Chondrocyte (in vitro differentiated cells): ENCODE data around the gene ZCCHC7. TPM values are rescaled to one million over a fixed set of nuclear protein-coding genes. Genes with fewer than 3 reads are reported as not detected.
A peak's percentile ranks its signal among the peaks of the same experiment; 100 is the strongest.

Experiments
- DNase-seq: peaks from one replicate; pipeline ENCODE4 v3.0.0; 2021; ENCODE audit warnings: mixed read lengths, low spot score
- H3K27ac Mint-ChIP-seq: one replicate; pipeline ENCODE4 v1.8.0; 2021; ENCODE audit warnings: mild to moderate bottlenecking, moderate library complexity, mixed read lengths; ENCODE audit not compliant: unreplicated experiment
- H3K27me3 Mint-ChIP-seq: 2 replicates; pipeline ENCODE4 v1.8.0; 2021; ENCODE audit warnings: low read depth, mixed read lengths
- H3K36me3 Mint-ChIP-seq: 2 replicates; pipeline ENCODE4 v1.8.0; 2021; ENCODE audit warnings: low read depth, mixed read lengths
- H3K4me1 Mint-ChIP-seq: 2 replicates; pipeline ENCODE4 v1.8.0; 2021; ENCODE audit warnings: low read depth, mild to moderate bottlenecking, mixed read lengths
- H3K4me3 Mint-ChIP-seq: one replicate; pipeline ENCODE4 v1.8.0; 2021; ENCODE audit warnings: mild to moderate bottlenecking, moderate library complexity, mixed read lengths; ENCODE audit not compliant: unreplicated experiment
- H3K9me3 Mint-ChIP-seq: 2 replicates; pipeline ENCODE4 v1.8.0; 2021; ENCODE audit warnings: low read depth, mixed read lengths
- total RNA-seq: library from RNA; stranded (reverse); gene quantifications from 3 replicates; pipeline ENCODE4 v1.2.1, GENCODE V29; 2021
- TF ChIP-seq, protein P1 (sequence below): fragments of 200-600 bp; sonication (generic); IDR thresholded peaks from 2 replicates; pipeline ENCODE4 v1.5.0; 2021; ENCODE audit warnings: antibody characterized with exemption, mild to moderate bottlenecking, moderate library complexity

Gene ZCCHC7
- total RNA-seq, 1 donor from 2014 or later = 22.5 TPM

DNA sequence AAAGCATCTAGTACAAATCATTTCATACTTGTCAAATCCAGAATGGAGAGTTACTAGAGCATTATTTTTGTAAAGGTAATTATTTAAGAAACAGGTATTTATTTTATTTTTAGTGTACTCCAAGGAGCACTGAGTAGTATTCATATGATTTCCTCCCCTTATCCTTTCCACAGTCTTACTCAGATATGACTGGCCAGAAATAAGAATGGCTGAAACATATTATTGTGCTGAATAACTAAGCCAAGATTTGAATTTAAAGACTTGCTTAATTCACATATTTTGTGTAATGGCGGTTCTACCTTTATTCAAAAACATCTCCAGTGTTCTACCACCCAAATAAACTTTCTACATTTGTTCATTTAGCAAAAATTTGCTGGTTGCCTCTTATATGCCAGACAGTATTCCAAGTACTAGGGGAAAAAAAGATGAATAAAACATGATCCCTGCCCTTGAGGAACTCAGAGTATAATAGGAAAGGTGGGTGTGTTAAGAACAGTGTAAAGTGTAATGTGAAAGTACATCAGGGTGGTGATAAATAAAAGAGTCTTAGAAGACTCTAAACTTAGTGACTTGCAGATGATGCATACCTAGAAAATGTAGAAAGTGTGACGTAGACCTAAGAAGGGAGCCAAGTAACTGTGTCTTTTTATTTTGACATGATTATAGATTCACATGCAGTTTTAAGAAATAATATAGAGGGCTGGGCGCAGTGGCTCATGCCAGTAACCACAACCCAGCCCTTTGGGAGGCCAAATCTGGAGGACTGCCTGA lies 191.7 kb downstream of the ZCCHC7 start:
- Mint-ChIP-seq H3K27ac (peak overlapping the region; percentile 55), H3K4me3 (no peak overlapping the region), H3K27me3 (no peaks in the 10 kb centered on the region), H3K4me1 (peaks cover 6% of the 10 kb centered on the region), H3K36me3 (peaks cover 6% of the 10 kb centered on the region), H3K9me3 (no peaks in the 10 kb centered on the region)
- no peak for DNase-seq
- TF ChIP-seq, protein P1, sequence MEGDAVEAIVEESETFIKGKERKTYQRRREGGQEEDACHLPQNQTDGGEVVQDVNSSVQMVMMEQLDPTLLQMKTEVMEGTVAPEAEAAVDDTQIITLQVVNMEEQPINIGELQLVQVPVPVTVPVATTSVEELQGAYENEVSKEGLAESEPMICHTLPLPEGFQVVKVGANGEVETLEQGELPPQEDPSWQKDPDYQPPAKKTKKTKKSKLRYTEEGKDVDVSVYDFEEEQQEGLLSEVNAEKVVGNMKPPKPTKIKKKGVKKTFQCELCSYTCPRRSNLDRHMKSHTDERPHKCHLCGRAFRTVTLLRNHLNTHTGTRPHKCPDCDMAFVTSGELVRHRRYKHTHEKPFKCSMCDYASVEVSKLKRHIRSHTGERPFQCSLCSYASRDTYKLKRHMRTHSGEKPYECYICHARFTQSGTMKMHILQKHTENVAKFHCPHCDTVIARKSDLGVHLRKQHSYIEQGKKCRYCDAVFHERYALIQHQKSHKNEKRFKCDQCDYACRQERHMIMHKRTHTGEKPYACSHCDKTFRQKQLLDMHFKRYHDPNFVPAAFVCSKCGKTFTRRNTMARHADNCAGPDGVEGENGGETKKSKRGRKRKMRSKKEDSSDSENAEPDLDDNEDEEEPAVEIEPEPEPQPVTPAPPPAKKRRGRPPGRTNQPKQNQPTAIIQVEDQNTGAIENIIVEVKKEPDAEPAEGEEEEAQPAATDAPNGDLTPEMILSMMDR = no peak

DNA sequence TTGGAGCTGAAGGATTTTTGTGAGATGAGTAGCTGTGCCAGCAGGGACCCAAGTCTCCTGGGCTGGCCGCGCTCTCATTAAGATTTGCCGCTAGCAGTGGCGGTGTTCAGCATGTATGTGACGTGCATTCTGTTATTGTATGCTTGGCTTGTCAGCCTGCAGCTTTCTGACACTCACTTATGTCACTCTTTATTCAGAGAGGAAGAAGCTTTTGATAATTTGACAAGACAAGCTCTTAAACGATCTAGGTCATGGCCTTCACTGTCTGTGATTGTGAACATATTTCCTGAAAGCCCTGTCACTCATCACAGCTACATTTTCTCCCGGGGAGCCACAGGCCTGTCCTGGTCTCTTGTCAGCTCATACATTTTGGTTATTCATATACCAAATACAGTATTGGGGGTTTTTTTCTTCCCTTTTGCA lies 203.9 kb downstream of the ZCCHC7 start:
- H3K27ac Mint-ChIP-seq = peak overlapping the region; percentile 76

DNA sequence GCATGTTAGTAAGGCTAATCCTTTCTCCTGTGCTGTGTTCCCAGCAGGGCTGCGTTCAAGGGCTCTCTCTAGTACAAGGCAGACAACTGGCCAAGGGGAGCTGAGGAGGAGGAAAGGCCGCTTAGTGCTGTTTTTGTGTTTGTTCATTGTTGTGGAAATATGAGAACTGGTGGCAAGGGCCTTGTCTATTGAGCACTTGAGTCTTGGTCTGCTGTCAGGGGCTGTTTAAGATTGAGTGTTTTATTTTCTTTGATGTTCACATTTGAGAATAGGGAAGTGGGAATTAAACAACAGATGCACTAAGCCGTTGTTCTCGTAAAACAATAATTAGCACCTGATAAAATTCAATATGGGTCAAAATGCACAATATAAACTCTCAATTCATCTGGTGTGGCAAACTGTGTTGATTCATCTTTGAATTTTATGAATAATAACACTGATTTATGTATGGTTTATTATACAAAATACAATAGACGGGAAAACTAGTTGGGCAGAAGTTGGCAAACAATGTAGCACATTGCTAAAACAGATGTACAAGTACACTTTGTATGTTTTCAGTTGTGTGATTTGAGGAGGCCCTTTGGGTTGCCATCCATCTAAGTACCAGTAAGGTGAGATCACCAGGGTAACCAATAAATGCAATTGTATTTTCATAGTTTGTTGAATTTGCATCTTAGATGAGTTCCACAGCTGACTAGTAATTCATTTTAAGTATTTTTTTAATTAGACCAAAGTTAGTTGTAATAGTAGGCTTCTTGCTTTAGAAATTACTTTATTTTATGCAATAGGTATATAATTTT lies 204.5 kb downstream of the ZCCHC7 start:
- no peak for DNase-seq
- Mint-ChIP-seq H3K36me3 (peaks cover 4% of the 10 kb centered on the region), H3K4me3 (peak overlapping the region; percentile 33), H3K4me1 (peaks cover 18% of the 10 kb centered on the region), H3K27me3 (no peaks in the 10 kb centered on the region), H3K9me3 (no peaks in the 10 kb centered on the region), H3K27ac (peak overlapping the region; percentile 76)
- TF ChIP-seq, protein P1 = no peak

More for the DNA sequence above, 203.9 kb downstream of the ZCCHC7 start:
- no peak for DNase-seq
- no peaks in the 10 kb centered on the region for H3K9me3 Mint-ChIP-seq
- no peaks in the 10 kb centered on the region for H3K27me3 Mint-ChIP-seq
- TF ChIP-seq, protein P1 = no peak
- H3K36me3 Mint-ChIP-seq = peaks cover 4% of the 10 kb centered on the region
- peaks cover 18% of the 10 kb centered on the region for H3K4me1 Mint-ChIP-seq
- H3K4me3 Mint-ChIP-seq = peak overlapping the region; percentile 33

DNA sequence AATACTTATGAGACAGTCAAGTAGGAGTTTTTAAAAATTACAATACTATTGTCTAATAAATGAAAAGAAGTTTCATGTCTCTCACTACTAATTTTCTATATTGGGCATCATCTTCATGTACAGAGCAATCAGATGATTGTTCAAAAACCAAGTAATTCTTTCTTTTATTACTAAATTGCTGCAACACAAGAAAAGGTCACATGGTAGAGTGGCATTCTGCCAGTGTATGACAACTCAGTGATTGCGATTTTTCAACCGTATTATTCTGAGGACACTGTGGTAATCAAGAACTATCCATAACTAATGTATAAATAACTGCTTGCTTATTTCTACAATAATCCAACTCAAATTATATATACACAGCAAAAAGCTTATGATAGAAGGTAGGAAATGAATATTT lies 205.4 kb downstream of the ZCCHC7 start:
- peaks cover 18% of the 10 kb centered on the region for H3K4me1 Mint-ChIP-seq
- TF ChIP-seq, protein P1 = no peak
- H3K27ac Mint-ChIP-seq = no peak overlapping the region
- H3K9me3 Mint-ChIP-seq = no peaks in the 10 kb centered on the region
- no peaks in the 10 kb centered on the region for H3K36me3 Mint-ChIP-seq
- no peak for DNase-seq
- H3K4me3 Mint-ChIP-seq = no peak overlapping the region
- H3K27me3 Mint-ChIP-seq = no peaks in the 10 kb centered on the region

DNA sequence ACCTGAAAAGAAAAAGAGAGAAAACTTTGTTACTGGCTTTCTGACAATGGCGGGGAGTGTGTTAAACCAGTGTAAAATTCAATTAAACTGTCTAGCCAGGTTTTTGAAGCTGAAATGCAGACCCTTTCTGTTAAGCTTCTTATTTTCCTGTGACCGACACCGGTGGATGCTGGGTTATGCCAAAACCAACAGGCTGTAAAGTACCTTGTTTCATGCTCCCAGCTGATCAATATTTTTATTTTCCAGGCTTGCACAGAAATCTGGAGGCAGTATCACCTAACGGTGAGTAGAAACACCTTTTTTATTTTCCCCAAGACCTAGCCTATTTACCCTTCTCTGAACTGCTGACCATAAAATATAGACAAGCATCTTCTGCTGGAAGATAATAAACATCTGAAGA lies 207.2 kb downstream of the ZCCHC7 start:
- no peak overlapping the region for H3K4me3 Mint-ChIP-seq
- H3K27me3 Mint-ChIP-seq = no peaks in the 10 kb centered on the region

More for the DNA sequence above, 207.2 kb downstream of the ZCCHC7 start:
- Mint-ChIP-seq H3K4me1 (peaks cover 18% of the 10 kb centered on the region), H3K36me3 (no peaks in the 10 kb centered on the region), H3K9me3 (no peaks in the 10 kb centered on the region), H3K27ac (no peak overlapping the region)
- DNase-seq = no peak
- TF ChIP-seq, protein P1 = no peak
